ENCODE measurements around the gene GRIP2. TPM values are rescaled to one million over a fixed set of nuclear protein-coding genes. Genes with fewer than 3 reads are reported as not detected.

Gene GRIP2
- total RNA-seq, result under 0.01 TPM in 1 of 2 replicates, not detected in the other

GRCh38 chr3:14539742-14540491 lies at the start of gene GRIP2:
TSS of gene GRIP2 (minus strand) at chr3:14540342. CDS start at chr3:14540308, 34 bp downstream.
- DNase-seq (ENCODE audit: low read depth), result no peak

GRCh38 chr3:14588425-14589112 lies 48.4 kb upstream of the GRIP2 start:
- no peak for TF ChIP-seq CTCF (conservative IDR thresholded peaks at IDR 0.05; ENCODE audit: low read depth, low read length)
- DNase-seq (ENCODE audit: low read depth), result no peak
- no peak overlapping the region for H3K4me3 ChIP-seq (ENCODE audit: low read depth, low read length)

More at GRCh38 chr3:14539742-14540491, at the start of gene GRIP2:
- H3K4me3 ChIP-seq (ENCODE audit: low read depth, low read length), result no peak within 1 kb of the TSS
- no peak for TF ChIP-seq CTCF (conservative IDR thresholded peaks at IDR 0.05; ENCODE audit: low read depth, low read length)

GRCh38 chr3:14587740-14588360 lies 47.7 kb upstream of the GRIP2 start:
- no peak overlapping the region for H3K4me3 ChIP-seq (ENCODE audit: low read depth, low read length)
- TF ChIP-seq CTCF (conservative IDR thresholded peaks at IDR 0.05; ENCODE audit: low read depth, low read length), result no peak
- peak; percentile 39 for DNase-seq (ENCODE audit: low read depth)

- H3K4me3 ChIP-seq (ENCODE audit: low read depth, low read length), result no peak overlapping the region
- DNase-seq (ENCODE audit: low read depth), result no peak
- TF ChIP-seq CTCF (conservative IDR thresholded peaks at IDR 0.05; ENCODE audit: low read depth, low read length), result no peak
These were observed 46.5 kb upstream of the GRIP2 start for GRCh38 chr3:14586611-14587010.

- DNase-seq (ENCODE audit: low read depth), result no peak
- TF ChIP-seq CTCF (conservative IDR thresholded peaks at IDR 0.05; ENCODE audit: low read depth, low read length), result no peak
- H3K4me3 ChIP-seq (ENCODE audit: low read depth, low read length), result no peak overlapping the region
These were observed 43.5 kb upstream of the GRIP2 start for GRCh38 chr3:14583548-14584091.

GRCh38 chr3:14582045-14582410 lies 41.9 kb upstream of the GRIP2 start:
- TF ChIP-seq CTCF (conservative IDR thresholded peaks at IDR 0.05; ENCODE audit: low read depth, low read length), result no peak
- no peak for DNase-seq (ENCODE audit: low read depth)
- H3K4me3 ChIP-seq (ENCODE audit: low read depth, low read length), result no peak overlapping the region

All from epithelial cell of proximal tubule (primary cell).